GM04504 (cell line): ENCODE results near the gene SMTNL1.

Source experiments
- DNase-seq: peaks from one replicate; pipeline ENCODE4 v3.0.0-alpha.2; 2012; ENCODE audit warnings: low read depth

The SMTNL1 gene

GRCh38 chr11:57546451-57546850 is 9.1 kb downstream of the SMTNL1 start:
- DNase-seq = no peak

GRCh38 chr11:57546869-57547475 is 9.6 kb downstream of the SMTNL1 start:
- peak; percentile 27 for DNase-seq

- no peak for DNase-seq
Observed at GRCh38 chr11:57547854-57548377, 10.5 kb downstream of the SMTNL1 start.

- no peak for DNase-seq
Observed at GRCh38 chr11:57549983-57550382, 12.6 kb downstream of the SMTNL1 start.

GRCh38 chr11:57551941-57552340 is 14.5 kb downstream of the SMTNL1 start:
- no peak for DNase-seq

- DNase-seq = no peak
Observed at GRCh38 chr11:57552479-57552878, 15.1 kb downstream of the SMTNL1 start.

GRCh38 chr11:57555393-57555792 is 18.0 kb downstream of the SMTNL1 start:
- DNase-seq = no peak

GRCh38 chr11:57556041-57556440 is 18.6 kb downstream of the SMTNL1 start:
- DNase-seq = no peak

- no peak for DNase-seq
Observed at GRCh38 chr11:57560146-57560545, 22.8 kb downstream of the SMTNL1 start.

GRCh38 chr11:57562596-57562995 is 25.2 kb downstream of the SMTNL1 start:
- no peak for DNase-seq

- DNase-seq = peak; percentile 16
Observed at GRCh38 chr11:57566005-57566904, 28.9 kb downstream of the SMTNL1 start.

GRCh38 chr11:57566905-57567514 is 29.6 kb downstream of the SMTNL1 start:
- peak; percentile 11 for DNase-seq

- DNase-seq = peak; percentile 9
Observed at GRCh38 chr11:57567515-57568329, 30.3 kb downstream of the SMTNL1 start, which contains the start of gene UBE2L6. Gene UBE2L6, minus strand, starts transcription at chr11:57567672. Its CDS starts 61 bp downstream, at chr11:57567611.

GRCh38 chr11:57568330-57568766 is 31.0 kb downstream of the SMTNL1 start:
- peak; percentile 54 for DNase-seq

- DNase-seq = no peak
Observed at GRCh38 chr11:57571606-57572005, 34.2 kb downstream of the SMTNL1 start.

- no peak for DNase-seq
Observed at GRCh38 chr11:57574061-57574460, 36.7 kb downstream of the SMTNL1 start.

- no peak for DNase-seq
Observed at GRCh38 chr11:57584341-57584740, 46.9 kb downstream of the SMTNL1 start.

GRCh38 chr11:57585301-57585700 is 47.9 kb downstream of the SMTNL1 start:
- no peak for DNase-seq

- DNase-seq = no peak
Observed at GRCh38 chr11:57586711-57587245, 49.4 kb downstream of the SMTNL1 start.

- DNase-seq = no peak
Observed at GRCh38 chr11:57588046-57588710, 50.8 kb downstream of the SMTNL1 start.
